Activated gamma-delta T cell treated with anti-CD3 and anti-CD28 coated beads, Interleukin-2, amount 50 U/mL, for 16 hours (primary cell): ENCODE measurements around the gene KRTCAP3.
"Not testable (repeated sequence)": the region's sequence is repeated elsewhere in the genome, so short reads cannot be mapped to it uniquely, and the experiment has no call there.

Source experiments
- DNase-seq: peaks from one replicate; pipeline ENCODE4 v3.0.0-alpha.2; 2020; ENCODE audit warnings: low read depth

Gene KRTCAP3

DNA sequence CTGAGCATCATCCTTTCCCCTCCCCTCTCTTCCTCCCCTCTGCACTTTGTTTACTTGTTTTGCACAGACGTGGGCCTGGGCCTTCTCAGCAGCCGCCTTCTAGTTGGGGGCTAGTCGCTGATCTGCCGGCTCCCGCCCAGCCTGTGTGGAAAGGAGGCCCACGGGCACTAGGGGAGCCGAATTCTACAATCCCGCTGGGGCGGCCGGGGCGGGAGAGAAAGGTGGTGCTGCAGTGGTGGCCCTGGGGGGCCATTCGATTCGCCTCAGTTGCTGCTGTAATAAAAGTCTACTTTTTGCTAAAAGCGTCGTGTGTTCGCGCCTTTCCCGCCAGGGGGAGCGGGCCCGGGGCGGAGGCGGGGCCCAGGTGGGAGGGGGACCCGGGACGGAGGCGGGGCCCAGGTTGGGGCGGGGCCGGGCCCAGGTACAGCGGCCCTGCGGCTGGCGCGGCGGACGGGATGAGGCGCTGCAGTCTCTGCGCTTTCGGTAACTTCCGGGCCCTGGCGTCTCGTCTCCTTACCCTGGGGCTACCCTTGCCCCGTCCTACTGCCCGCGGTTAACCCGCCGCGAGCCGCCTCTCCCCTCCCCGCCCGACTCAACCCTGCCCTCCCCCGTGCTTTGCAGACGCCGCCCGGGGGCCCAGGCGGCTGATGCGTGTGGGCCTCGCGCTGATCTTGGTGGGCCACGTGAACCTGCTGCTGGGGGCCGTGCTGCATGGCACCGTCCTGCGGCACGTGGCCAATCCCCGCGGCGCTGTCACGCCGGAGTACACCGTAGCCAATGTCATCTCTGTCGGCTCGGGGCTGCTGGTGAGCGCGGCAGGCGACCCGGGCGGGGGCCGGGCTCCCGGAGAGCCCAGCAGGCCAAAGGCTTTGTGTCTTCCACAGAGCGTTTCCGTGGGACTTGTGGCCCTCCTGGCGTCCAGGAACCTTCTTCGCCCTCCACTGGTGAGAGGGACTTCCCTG lies at the start of gene KRTCAP3:
KRTCAP3 (plus strand) TSS at position 424 of the 962 bp plus-strand sequence; CDS start at position 456, 32 bp downstream.
- DNase-seq: peak; percentile 24

DNA sequence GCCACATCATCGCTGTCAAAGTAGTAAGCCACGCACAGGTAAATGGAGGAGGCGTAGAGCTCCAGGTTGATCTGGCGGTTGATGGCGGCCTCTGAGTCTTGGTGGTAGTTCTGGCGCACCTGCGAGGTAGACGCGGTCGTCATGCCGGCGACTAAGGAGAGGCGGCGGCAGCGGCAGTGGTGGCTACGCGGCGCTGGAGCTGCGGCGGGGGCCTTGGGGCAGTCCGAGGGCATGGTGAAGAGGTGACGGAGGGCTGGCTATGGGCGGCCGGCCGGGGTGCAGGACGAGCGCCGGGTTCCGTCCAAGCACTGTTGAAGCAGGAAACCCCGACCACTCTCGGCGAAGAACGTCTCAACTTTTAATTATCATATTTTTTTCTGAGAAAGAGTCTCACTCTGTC lies 49.0 kb upstream of the KRTCAP3 start:
- no peak for DNase-seq

GRCh38 chr2:27398962-27399361 lies 43.2 kb upstream of the KRTCAP3 start:
- no peak for DNase-seq

DNA sequence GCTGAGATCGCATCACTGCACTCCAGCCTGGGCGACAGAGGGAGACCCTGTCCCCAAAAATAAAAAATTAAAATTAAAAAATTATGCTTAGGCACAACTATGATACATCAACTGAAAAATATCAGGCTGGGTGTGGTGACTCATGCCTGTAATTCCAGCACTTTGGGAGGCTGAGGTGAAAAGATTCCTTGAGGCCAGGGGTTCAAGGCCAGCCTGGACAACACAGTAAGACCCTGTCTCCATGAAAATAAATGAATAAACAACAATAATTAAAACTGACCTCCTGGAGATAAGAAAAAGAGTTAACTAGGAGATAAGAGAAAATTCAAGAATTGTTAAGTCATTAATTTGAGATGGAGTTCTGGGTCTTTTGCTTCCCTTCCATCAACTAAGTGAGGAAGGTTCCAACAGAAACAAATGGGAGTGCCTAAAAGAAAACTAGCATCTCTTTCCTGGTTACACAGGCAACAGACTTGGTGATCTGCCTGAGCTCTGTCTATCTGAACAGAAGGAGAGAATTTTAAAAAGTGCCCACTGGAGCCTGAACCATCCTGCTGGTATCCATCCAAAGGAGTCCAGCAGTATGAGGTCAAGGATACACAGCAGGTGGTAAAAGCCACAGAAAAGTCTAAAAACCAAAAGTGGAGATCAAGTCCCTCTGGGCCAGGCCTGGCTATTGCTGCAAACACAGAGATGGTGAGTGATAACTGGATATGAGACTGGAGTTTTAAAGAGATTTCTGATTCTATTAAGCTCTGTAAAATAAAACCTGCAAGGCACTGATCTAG lies 41.6 kb upstream of the KRTCAP3 start:
- DNase-seq: no peak

DNA sequence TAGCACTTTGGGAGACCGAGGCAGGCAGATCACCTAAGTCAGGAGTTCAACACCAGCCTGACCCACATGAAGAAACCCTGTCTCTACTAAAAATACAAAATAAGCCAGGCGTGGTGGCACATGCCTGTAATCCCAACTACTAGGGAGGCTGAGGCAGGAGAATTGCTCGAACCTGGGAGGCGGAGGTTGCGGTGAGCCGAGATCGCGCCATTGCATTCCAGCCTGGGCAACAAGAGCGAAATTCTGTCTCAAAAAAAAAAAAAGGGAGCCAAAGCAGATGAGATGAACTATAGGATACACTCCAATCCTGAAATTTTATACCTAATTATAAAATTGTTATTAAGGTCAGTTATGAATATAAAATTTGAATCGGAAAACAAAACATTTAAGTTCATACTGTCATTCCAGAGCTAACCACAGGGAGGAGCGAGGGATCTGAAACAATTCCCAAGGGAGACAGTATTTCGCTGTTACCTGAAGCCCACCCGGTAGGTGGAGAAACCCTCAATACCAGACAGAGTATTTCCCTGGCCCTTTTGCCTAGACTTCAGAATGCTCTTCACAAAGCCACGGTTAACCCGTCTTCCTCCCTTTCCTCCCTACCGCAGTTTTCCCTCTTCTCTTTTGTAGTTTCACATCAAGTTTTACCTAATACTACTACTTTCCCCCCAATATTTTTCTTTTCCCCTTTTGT lies 34.2 kb upstream of the KRTCAP3 start:
- no peak for DNase-seq

- DNase-seq: no peak
These were observed 33.4 kb upstream of the KRTCAP3 start for GRCh38 chr2:27408601-27409320.

GRCh38 chr2:27409321-27410073 lies 32.7 kb upstream of the KRTCAP3 start, which contains the start of gene PPM1G:
Gene PPM1G, minus strand, starts transcription at chr2:27409591. Its CDS starts 169 bp downstream, at chr2:27409422.
- DNase-seq: peak; percentile 96

DNA sequence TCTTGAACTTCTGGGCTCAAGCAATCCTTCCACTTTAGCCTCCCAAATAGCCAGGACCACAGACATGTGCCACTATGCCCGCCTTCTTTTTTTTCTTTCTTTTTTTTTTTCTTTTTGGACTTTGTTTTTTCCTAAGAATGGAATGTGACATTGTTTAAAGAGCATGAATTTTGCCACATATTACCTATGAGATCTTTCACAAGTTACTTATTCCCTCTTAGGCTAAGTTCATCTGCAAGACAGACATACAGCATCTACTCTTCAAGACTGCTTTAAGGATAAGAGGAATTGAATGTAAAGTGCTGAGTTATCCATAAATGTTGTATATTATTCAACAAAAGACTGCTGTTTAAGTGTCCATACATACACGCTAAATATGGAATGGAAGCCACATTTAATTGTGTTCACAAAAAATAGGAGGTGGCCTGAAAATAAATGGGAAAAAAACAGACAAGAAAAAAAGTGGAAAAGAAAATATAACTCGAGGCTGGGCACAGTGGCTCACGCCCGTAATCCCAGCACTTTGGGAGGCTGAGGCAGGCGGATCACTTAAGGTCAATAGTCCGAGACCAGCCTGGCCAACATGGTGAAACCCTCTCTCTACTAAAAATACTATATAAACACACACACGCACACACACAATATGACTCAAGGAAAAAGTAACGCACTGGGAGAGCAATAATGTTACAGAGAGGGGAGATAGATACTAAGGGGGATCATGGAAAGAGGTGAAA lies 29.6 kb upstream of the KRTCAP3 start:
- DNase-seq: no peak

DNA sequence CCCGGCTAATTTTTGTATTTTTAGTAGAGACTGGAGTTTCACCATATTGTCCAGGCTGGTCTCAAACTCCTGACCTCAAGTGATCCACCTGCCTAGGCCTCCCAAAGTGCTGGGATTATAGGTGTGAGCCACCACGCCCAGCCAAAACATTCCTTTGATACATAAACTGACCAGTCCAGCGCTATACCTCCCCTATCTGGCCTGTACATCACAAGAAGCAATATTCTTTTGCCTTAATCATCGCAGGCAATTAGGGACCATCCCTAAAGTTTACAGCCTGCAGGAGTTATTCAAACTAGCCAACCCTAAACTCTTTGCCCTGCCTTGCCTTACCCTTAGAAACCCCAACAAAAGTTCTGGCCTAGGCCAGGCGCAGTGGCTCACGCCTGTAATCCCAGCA lies 26.0 kb upstream of the KRTCAP3 start:
- DNase-seq: no peak

- no peak for DNase-seq
These were observed 21.2 kb upstream of the KRTCAP3 start for GRCh38 chr2:27420996-27421395.

DNA sequence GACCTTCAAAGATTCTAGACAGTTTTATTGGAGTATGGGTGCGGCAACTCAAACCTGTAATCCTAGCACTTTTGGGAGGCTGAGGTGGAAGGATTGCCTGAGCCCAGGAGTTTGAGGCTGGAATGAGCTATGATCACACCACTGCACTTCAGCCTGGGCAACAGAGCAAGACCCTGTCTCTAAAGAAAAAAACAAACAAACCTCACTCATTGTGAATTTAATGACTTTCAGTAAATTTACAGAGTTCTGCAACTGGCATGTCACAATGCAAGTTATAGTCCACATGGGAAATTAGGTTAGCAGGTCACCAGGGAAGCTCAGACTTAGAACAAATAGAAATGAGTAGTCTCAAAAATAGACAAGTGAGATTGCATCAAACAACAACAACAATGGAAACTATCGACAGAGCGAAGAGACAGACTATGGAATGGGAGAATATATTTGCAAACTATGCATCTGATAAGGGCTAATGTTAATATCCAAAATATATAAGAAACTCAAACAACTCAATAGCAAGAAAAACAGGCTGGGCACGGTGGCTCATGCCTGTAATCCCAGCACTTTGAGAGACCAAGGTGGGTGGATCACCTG lies 20.4 kb upstream of the KRTCAP3 start:
- DNase-seq: no peak

- no peak for DNase-seq
These were observed 19.2 kb upstream of the KRTCAP3 start for GRCh38 chr2:27422958-27423357.

GRCh38 chr2:27425039-27425438 lies 17.1 kb upstream of the KRTCAP3 start:
- DNase-seq: not testable (repeated sequence)

DNA sequence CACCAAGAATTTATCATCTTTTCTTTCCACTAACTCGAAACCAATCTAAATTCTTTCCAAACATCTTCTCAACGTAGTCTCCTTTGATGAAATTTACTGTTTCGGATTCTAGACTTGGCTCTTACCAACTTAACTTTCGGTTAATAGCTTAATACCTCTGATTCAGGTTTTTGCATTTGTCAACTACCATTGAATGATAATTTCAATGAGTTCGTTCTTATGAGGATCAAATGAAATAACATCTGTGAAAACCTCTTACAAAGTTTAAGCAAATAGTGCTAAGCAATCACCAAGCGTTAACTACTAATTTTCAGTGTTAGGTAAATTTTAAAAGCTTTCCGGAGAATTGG lies 14.3 kb upstream of the KRTCAP3 start:
- DNase-seq: no peak

- peak; percentile 87 for DNase-seq
These were observed 13.8 kb upstream of the KRTCAP3 start, which contains the start of gene NRBP1 for GRCh38 chr2:27428213-27428977. Gene NRBP1, plus strand, starts transcription at chr2:27428631. Its CDS starts 4,643 bp downstream, at chr2:27433274.

- DNase-seq: peak; percentile 53
These were observed 13.1 kb upstream of the KRTCAP3 start for GRCh38 chr2:27428978-27429541.

DNA sequence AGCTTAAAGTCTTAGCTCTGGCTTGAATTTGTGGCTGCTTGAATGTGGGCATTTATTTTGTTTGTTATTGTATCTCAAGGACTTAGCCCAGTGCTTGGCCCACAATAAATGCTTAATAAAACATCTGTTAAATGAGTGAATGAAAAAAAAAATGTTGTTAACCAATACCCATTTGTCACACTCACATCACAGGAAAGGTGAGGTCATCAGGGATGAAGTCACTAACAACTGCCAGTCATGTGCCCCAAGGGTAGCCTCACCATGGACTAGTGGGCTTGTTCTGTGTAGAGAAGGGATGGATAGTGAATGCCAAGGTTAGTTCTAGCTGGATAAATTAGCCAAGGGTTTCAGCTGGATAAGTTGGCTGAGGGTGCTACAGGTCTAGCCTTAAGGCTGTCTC lies 10.8 kb upstream of the KRTCAP3 start:
- no peak for DNase-seq

DNA sequence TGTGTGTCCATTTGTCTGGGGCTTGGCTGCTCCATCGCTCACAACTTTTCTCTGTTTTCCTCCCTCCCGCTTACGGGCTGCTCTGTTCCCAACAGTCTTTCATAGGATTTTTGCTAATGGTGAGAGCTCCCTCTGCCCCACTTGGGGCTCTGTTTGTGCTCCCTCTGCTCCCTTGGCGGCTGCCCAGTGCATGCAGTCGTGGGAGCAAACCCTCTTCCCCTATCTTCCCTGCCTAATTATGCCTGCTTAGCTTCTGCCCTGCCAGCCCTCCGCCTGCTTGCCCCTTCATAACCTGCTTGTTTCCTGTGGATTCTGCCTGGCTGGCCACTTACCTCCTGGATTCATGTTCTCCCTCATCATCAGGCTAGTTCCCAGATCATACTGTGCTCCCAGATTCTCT lies 6.6 kb upstream of the KRTCAP3 start:
- no peak for DNase-seq
